OCI-M2 (cell line): ENCODE data around the gene NPM3.
A peak's percentile ranks its signal among the peaks of the same experiment; 100 is the strongest.

Experiments
- DNase-seq: peaks from one replicate; lab custom pipeline; 2025; ENCODE audit not compliant: unreplicated experiment; lab: John Stamatoyannopoulos, UW

The NPM3 gene

GRCh38 chr10:101760510-101760909 is 22.7 kb downstream of the NPM3 start:
- DNase-seq, result no peak

GRCh38 chr10:101759309-101760247 is 23.7 kb downstream of the NPM3 start:
- no peak for DNase-seq

- no peak for DNase-seq
These were observed 24.4 kb downstream of the NPM3 start for GRCh38 chr10:101758858-101759257.

- DNase-seq, result no peak
These were observed 31.0 kb downstream of the NPM3 start for GRCh38 chr10:101752241-101752640.

- DNase-seq, result peak; percentile 69
These were observed 33.9 kb downstream of the NPM3 start for GRCh38 chr10:101749047-101750016.

- DNase-seq, result no peak
These were observed 34.8 kb downstream of the NPM3 start for GRCh38 chr10:101748496-101748895.

GRCh38 chr10:101745074-101745696 is 38.1 kb downstream of the NPM3 start:
- no peak for DNase-seq

GRCh38 chr10:101744267-101744666 is 39.0 kb downstream of the NPM3 start:
- no peak for DNase-seq

GRCh38 chr10:101741938-101742337 is 41.3 kb downstream of the NPM3 start:
- DNase-seq, result no peak

GRCh38 chr10:101736666-101737065 is 46.6 kb downstream of the NPM3 start:
- no peak for DNase-seq

GRCh38 chr10:101732096-101732495 is 51.1 kb downstream of the NPM3 start:
- no peak for DNase-seq
